GM19455 (cell line): ENCODE measurements around the gene TMEM225B.
"Not testable (repeated sequence)": the region's sequence is repeated elsewhere in the genome, so short reads cannot be mapped to it uniquely, and the experiment has no call there.

ENCODE experiments used
- ATAC-seq: cut with Tn5 transposase; IDR thresholded peaks from one replicate; pipeline ENCODE4 v1.9.1; 2021; ENCODE audit not compliant: unreplicated experiment

TMEM225B gene

DNA sequence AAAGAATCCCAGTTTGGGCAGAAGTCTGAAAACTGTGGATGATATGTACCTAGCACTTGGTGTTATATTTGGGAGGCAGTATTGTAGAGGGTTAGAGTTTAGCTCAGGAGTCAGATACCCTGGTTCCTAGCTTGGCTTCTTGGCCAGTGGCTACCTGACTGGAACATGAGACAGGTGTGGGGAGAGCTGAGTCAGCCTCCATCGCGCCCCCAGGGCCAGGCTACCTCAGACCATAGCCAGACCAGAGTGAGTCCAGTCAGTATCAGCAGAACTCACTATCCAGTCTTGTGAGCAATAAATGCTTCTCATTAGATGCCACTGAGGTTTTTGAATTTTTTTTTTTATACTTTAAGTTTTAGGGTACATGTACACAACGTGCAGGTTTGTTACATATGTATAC is 55.7 kb downstream of the TMEM225B start:
- no peak for ATAC-seq

DNA sequence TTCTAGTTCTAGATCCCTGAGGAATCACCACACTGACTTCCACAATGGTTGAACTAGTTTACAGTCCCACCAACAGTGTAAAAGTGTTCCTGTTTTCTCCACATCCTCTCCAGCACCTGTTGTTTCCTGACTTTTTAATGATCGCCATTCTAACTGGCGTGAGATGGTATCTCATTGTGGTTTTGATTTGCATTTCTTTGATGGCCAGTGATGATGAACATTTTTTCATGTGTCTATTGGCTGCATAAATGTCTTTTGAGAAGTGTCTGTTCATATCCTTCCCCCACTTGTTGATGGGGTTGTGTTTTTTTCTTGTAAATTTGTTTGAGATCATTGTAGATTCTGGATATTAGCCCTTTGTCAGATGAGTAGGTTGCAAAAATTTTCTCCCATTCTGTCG is 56.6 kb downstream of the TMEM225B start:
- ATAC-seq = not testable (repeated sequence)

DNA sequence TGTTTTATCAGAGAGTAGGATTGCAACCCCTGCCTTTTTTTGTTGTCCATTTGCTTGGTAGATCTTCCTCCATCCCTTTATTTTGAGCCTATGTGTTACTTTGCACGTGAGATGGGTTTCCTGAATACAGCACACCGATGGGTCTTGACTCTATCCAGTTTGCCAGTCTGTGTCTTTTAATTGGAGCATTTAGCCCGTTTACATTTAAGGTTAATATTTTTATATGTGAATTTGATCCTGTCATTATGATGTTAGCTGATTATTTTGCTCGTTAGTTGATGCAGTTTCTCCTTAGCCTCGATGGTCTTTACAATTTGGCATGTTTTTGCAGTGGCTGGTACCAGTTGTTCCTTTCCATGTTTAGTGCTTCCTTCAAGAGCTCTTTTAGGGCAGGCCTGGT is 59.8 kb downstream of the TMEM225B start:
- ATAC-seq = not testable (repeated sequence)
